K562 (cell line): ENCODE results near the gene ZNF593OS. TPM values are rescaled to one million over a fixed set of nuclear protein-coding genes. Genes with fewer than 3 reads are reported as not detected.

Experiments used
- GATAD2A ChIP-seq: fragments of 450-650 bp; IDR thresholded peaks from 2 replicates; pipeline ENCODE4 v1.6.1; 2017
- IRF1 ChIP-seq: sonication (generic); formaldehyde crosslinking; IDR thresholded peaks from 2 replicates; pipeline ENCODE4 v1.8.0; 2022; ENCODE audit warnings: missing genetic modification reagents, mild to moderate bottlenecking, borderline replicate concordance
- MGA ChIP-seq: fragments of 450-650 bp; IDR thresholded peaks from 2 replicates; pipeline ENCODE4 v1.6.1; 2016; ENCODE audit warnings: mild to moderate bottlenecking, moderate library complexity
- NCOA6 ChIP-seq: fragments of 450-650 bp; IDR thresholded peaks from 2 replicates; pipeline ENCODE4 v1.6.1; 2017; ENCODE audit warnings: mild to moderate bottlenecking
- POLR2AphosphoS2 ChIP-seq: IDR thresholded peaks from 2 replicates; pipeline ENCODE4 v1.6.1; 2012; ENCODE audit warnings: low read length, improper control_type of control experiment
- RBM17 ChIP-seq: fragments of 200-400 bp; formaldehyde crosslinking; IDR thresholded peaks from 2 replicates; pipeline ENCODE4 v1.6.1; 2017; ENCODE audit warnings: low read depth, mild to moderate bottlenecking, low read length, borderline replicate concordance
- SUPT5H ChIP-seq: fragments of 450-650 bp; IDR thresholded peaks from 2 replicates; pipeline ENCODE4 v1.6.1; 2016
- TAF9B ChIP-seq: fragments of 450-650 bp; IDR thresholded peaks from 2 replicates; pipeline ENCODE4 v1.6.1; 2018; ENCODE audit warnings: mild to moderate bottlenecking; ENCODE audit not compliant: partially characterized antibody
- XRCC5 ChIP-seq: fragments of 200-400 bp; formaldehyde crosslinking; IDR thresholded peaks from 2 replicates; pipeline ENCODE4 v1.6.1; 2017; ENCODE audit warnings: low read depth, mild to moderate bottlenecking, low read length
- ZFP36 ChIP-seq: fragments of 150-350 bp; IDR thresholded peaks from 2 replicates; pipeline ENCODE4 v1.6.1; 2018; ENCODE audit warnings: low read length, low read depth; ENCODE audit not compliant: partially characterized antibody
- ZMIZ1 ChIP-seq, 2 experiments: fragments of 150-350 bp in 1 of 2; IDR thresholded peaks; 2 replicates each; pipeline ENCODE4 v1.6.1; 2012 to 2016; ENCODE audit warnings: low read depth in 2 of 2, low read length in 2 of 2, mild to moderate bottlenecking in 1 of 2, moderate library complexity in 1 of 2
- ZNF77 ChIP-seq: fragments of 250-450 bp; sonication (Bioruptor Pico); IDR thresholded peaks from 2 replicates; pipeline ENCODE4 v1.5.0; 2020
- polyA plus RNA-seq, 8 experiments: library from polyadenylated mRNA; depleted of rRNA in 4 of 8; stranded (reverse) in 5 of 8; unstranded in 3 of 8; fragments of >200 nt; fragmentation: Nextera tagmentation in 2 of 8; fragmentation: Illumina TruSeq in 1 of 8; extraction: Ambion mirVana in 2 of 8; extraction: Trizol in 1 of 8; gene quantifications; 2 replicates each; pipeline versions ENCODE4 v1.2.1 to v1.2.3, GENCODE V29; 2011 to 2014; ENCODE audit warnings: inconsistent platforms in 1 of 8, missing spikeins in 1 of 8
- total RNA-seq, 7 experiments: library from RNA; depleted of rRNA in 6 of 7; stranded (reverse); fragments of >200 nt in 6 of 7; fragmentation: Illumina TruSeq in 2 of 7; extraction: Trizol in 2 of 7; gene quantifications; 2 replicates each; pipeline versions ENCODE4 v1.2.1 to v1.2.3, GENCODE V29; 2011 to 2021; ENCODE audit warnings: low replicate concordance in 1 of 7

ZNF593OS gene
- total and polyA plus RNA-seq, 9 of the 15 experiments (the other 6 are each of a cell fraction or from before 2014, with no cell fraction given), result 0.24 to 0.27 TPM; not detected in 7

- TF ChIP-seq MGA (peak; percentile 24; the same call in 1 of the 2 replicates), IRF1 (CRISPR knock-in tag) (no peak), ZMIZ1 (IDR thresholded peaks at IDR 0.05; ENCODE audit: low read depth in 2 of 2, low read length in 2 of 2) (no peak), XRCC5 (no peak), ZFP36 (no peak), RBM17 (no peak), GATAD2A (no peak), NCOA6 (no peak), TAF9B (no peak), POLR2AphosphoS2 (no peak), SUPT5H (peak; percentile 39; the same call in 1 of the 2 replicates), ZNF77 (CRISPR knock-in tag) (no peak)
Measured at GRCh38 chr1:26119892-26120608, 51.6 kb downstream of the ZNF593OS start (continued).
